T-cell (primary cell): Measurements from ENCODE around the gene KLHL26. TPM values are rescaled to one million over a fixed set of nuclear protein-coding genes. Genes with fewer than 3 reads are reported as not detected.
"Not testable (repeated sequence)": the region's sequence is repeated elsewhere in the genome, so short reads cannot be mapped to it uniquely, and the experiment has no call there.

Experiments
- ATAC-seq, 4 experiments: fragments of 200-7000 bp in 3 of 4; fragments of 150-1000 bp in 1 of 4; cut with Tn5 transposase; replicated peaks in 1 of 4; 1 replicate in 3 of 4; 2 replicates in 1 of 4; pipeline ENCODE4 v1.10.0; 2021; ENCODE audit warnings: moderate library complexity in 3 of 4, mild to moderate bottlenecking in 2 of 4, moderate number of reproducible peaks in 1 of 4
- CTCF ChIA-PET, 2 donors: fragments of 300-600 bp; sonication (Branson Sonifier 250); formaldehyde crosslinking; loops; one replicate each; lab custom pipeline; 2022; ENCODE audit warnings: antibody characterized with exemption in 2 of 2; lab: Charles Lee
- POLR2A ChIA-PET, 2 donors: fragments of 300-600 bp; sonication (Branson Sonifier 250); formaldehyde crosslinking; loops; one replicate each; lab custom pipeline; 2022; ENCODE audit warnings: antibody characterized with exemption in 2 of 2; lab: Charles Lee
- DNase-seq, 35 experiments: peaks; one replicate each; pipeline versions ENCODE4 v3.0.0 to v3.0.0-alpha.2; 2013 to 2023
- H3K27ac ChIP-seq: one replicate; pipeline ENCODE4 v1.5.1; 2013; ENCODE audit warnings: low read length
- H3K27me3 ChIP-seq, 2 experiments: replicated peaks in 1 of 2; 1 replicate in 1 of 2; 2 replicates in 1 of 2; pipeline versions ENCODE4 v1.6.1 to v1.7.0; 2013; ENCODE audit warnings: low read length in 1 of 2, mixed read lengths in 1 of 2; ENCODE audit not compliant: control insufficient read depth in 2 of 2, insufficient read depth in 2 of 2; ENCODE audit errors: extremely low read depth in 1 of 2
- H3K36me3 ChIP-seq, 2 donors: 1 replicate in 1 of 2; 2 replicates in 1 of 2; pipeline versions ENCODE4 v1.6.1 to v1.7.0; 2013; ENCODE audit warnings: low read length in 1 of 2; ENCODE audit not compliant: control insufficient read depth in 2 of 2, insufficient read depth in 1 of 2; ENCODE audit errors: extremely low read depth in 1 of 2
- H3K4me1 ChIP-seq, 2 experiments: 1 replicate in 1 of 2; 2 replicates in 1 of 2; pipeline versions ENCODE4 v1.6.1 to v1.7.0; 2013; ENCODE audit warnings: low read length in 2 of 2, mixed read lengths in 1 of 2; ENCODE audit not compliant: insufficient read depth in 2 of 2, control insufficient read depth in 1 of 2; ENCODE audit errors: extremely low read depth in 1 of 2
- H3K4me3 ChIP-seq, 2 donors: 1 replicate in 1 of 2; 2 replicates in 1 of 2; pipeline versions ENCODE4 v1.5.1 to v1.7.0; 2013; ENCODE audit warnings: mild to moderate bottlenecking in 2 of 2, low read length in 1 of 2, moderate library complexity in 1 of 2; ENCODE audit not compliant: control insufficient read depth in 1 of 2; ENCODE audit errors: extremely low read depth in 1 of 2
- H3K9me3 ChIP-seq: 2 replicates; pipeline ENCODE4 v1.7.0; 2013
- H3K27ac Mint-ChIP-seq, 2 donors: one replicate each; pipeline ENCODE4 v1.8.0; 2020 to 2021; ENCODE audit warnings: mild to moderate bottlenecking in 2 of 2, mixed read lengths in 2 of 2
- H3K27me3 Mint-ChIP-seq, 2 donors: one replicate each; pipeline ENCODE4 v1.8.0; 2021 to 2022; ENCODE audit warnings: mixed read lengths in 2 of 2
- H3K36me3 Mint-ChIP-seq: one replicate; pipeline ENCODE4 v1.8.0; 2021; ENCODE audit warnings: mixed read lengths
- H3K4me1 Mint-ChIP-seq, 3 donors: one replicate each; pipeline ENCODE4 v1.8.0; 2020 to 2022; ENCODE audit warnings: mixed read lengths in 3 of 3, mild to moderate bottlenecking in 1 of 3
- H3K4me3 Mint-ChIP-seq, 3 donors: one replicate each; pipeline ENCODE4 v1.8.0; 2020 to 2022; ENCODE audit warnings: mild to moderate bottlenecking in 3 of 3, mixed read lengths in 3 of 3, moderate library complexity in 3 of 3
- H3K9me3 Mint-ChIP-seq, 3 donors: one replicate each; pipeline ENCODE4 v1.8.0; 2020 to 2022; ENCODE audit warnings: mixed read lengths in 3 of 3
- WGBS: methylation state at CpG from one replicate; pipeline ENCODE4 v1.1.5; 2013; ENCODE audit warnings: missing lambda C conversion rate; ENCODE audit not compliant: insufficient coverage; 5-methylcytosine and 5-hydroxymethylcytosine counted together
- total RNA-seq, 35 experiments: library from RNA in 6 of 35; stranded (reverse) in 6 of 35; fragments of 120-200 nt in 1 of 35; gene quantifications; one replicate each; pipeline versions ENCODE4 v1.2.1 to v1.2.4 and lab custom pipeline; 2013 to 2026

Gene KLHL26
- total RNA-seq, 5 donors from 2014 or later (not counting 1 experiment from before 2014, with no cell fraction given), result 8.8 to 16.4 (median 14.1) TPM

- Mint-ChIP-seq H3K4me1 (no peaks in the 10 kb centered on the region), H3K27me3 (no peaks in the 10 kb centered on the region), H3K27ac (no peak overlapping the region), H3K4me3 (no peak overlapping the region), H3K36me3 (peaks cover 7% of the 10 kb centered on the region), H3K9me3 (no peaks in the 10 kb centered on the region)
- ATAC-seq (no peak), DNase-seq (no peak)
- 88% methylated on average over 7 of the region's 11 CpGs for WGBS
- Histone ChIP-seq H3K4me1 (no peaks in the 10 kb centered on the region), H3K9me3 (no peaks in the 10 kb centered on the region), H3K27ac (no peak overlapping the region), H3K36me3 (peaks cover 7 to 8% of the 10 kb centered on the region in 2 donors), H3K4me3 (no peak overlapping the region), H3K27me3 (peaks cover 0 to 9% of the 10 kb centered on the region in 2 experiments)
- ChIA-PET POLR2A (no interaction called here), CTCF (no interaction called here)
These were observed 37.8 kb downstream of the KLHL26 start for GRCh38 chr19:18674616-18675015.

GRCh38 chr19:18675779-18676178, 39.0 kb downstream of the KLHL26 start:
- Histone ChIP-seq H3K27ac (no peak overlapping the region), H3K4me3 (no peak overlapping the region), H3K36me3 (peaks cover 3 to 4% of the 10 kb centered on the region in 2 donors), H3K4me1 (no peaks in the 10 kb centered on the region), H3K27me3 (peaks cover 0 to 9% of the 10 kb centered on the region in 2 experiments), H3K9me3 (no peaks in the 10 kb centered on the region)
- Mint-ChIP-seq H3K9me3 (no peaks in the 10 kb centered on the region), H3K27me3 (no peaks in the 10 kb centered on the region), H3K36me3 (no peaks in the 10 kb centered on the region), H3K4me3 (no peak overlapping the region), H3K27ac (no peak overlapping the region), H3K4me1 (no peaks in the 10 kb centered on the region)
- DNase-seq, result peak in 10 of 35 experiments; percentile 18 to 40 (median 24)
- CTCF ChIA-PET, result interaction anchor here in 1 of 2 donors (0.6 kb wide), 1 partner anchor 221 kb away, joined by 3 read pairs; no protein-coding TSS in a partner anchor
- POLR2A ChIA-PET, result interaction anchor here in 1 of 2 donors (0.6 kb wide), 1 partner anchor 156 kb away, joined by 3 read pairs; no protein-coding TSS in a partner anchor
- no peak for ATAC-seq
- WGBS, result 48% methylated on average over 5 of the region's 5 CpGs

GRCh38 chr19:18676692-18677091, 39.9 kb downstream of the KLHL26 start:
- Histone ChIP-seq H3K36me3 (no peaks in the 10 kb centered on the region), H3K4me3 (no peak overlapping the region), H3K4me1 (no peaks in the 10 kb centered on the region), H3K27me3 (peaks cover 0 to 11% of the 10 kb centered on the region in 2 experiments), H3K27ac (no peak overlapping the region), H3K9me3 (no peaks in the 10 kb centered on the region)
- CTCF ChIA-PET, result interaction anchor here in 1 of 2 donors (0.6 kb wide), 2 partner anchors 45 to 89 kb away, joined by 3 read pairs; no protein-coding TSS in a partner anchor
- DNase-seq (no peak), ATAC-seq (no peak)
- H3K36me3 Mint-ChIP-seq, result no peaks in the 10 kb centered on the region
- POLR2A ChIA-PET, result interaction anchor here in 1 of 2 donors (0.5 kb wide), 1 partner anchor 8 kb away, joined by 3 read pairs; no protein-coding TSS in a partner anchor
- no peaks in the 10 kb centered on the region for H3K27me3 Mint-ChIP-seq
- no peaks in the 10 kb centered on the region for H3K9me3 Mint-ChIP-seq
- no peak overlapping the region for H3K4me3 Mint-ChIP-seq
- WGBS, result 86% methylated on average over 5 of the region's 7 CpGs
- no peak overlapping the region for H3K27ac Mint-ChIP-seq
- no peaks in the 10 kb centered on the region for H3K4me1 Mint-ChIP-seq

GRCh38 chr19:18677156-18677555, 40.3 kb downstream of the KLHL26 start:
- Histone ChIP-seq H3K4me1 (no peaks in the 10 kb centered on the region), H3K27ac (no peak overlapping the region), H3K36me3 (no peaks in the 10 kb centered on the region), H3K27me3 (peaks cover 0 to 11% of the 10 kb centered on the region in 2 experiments), H3K4me3 (no peak overlapping the region), H3K9me3 (no peaks in the 10 kb centered on the region)
- Mint-ChIP-seq H3K9me3 (no peaks in the 10 kb centered on the region), H3K27me3 (no peaks in the 10 kb centered on the region), H3K4me3 (no peak overlapping the region), H3K27ac (no peak overlapping the region), H3K36me3 (no peaks in the 10 kb centered on the region), H3K4me1 (no peaks in the 10 kb centered on the region)
- 82% methylated on average over 5 of the region's 13 CpGs for WGBS
- POLR2A ChIA-PET, result no interaction called here
- ATAC-seq (no peak), DNase-seq (no peak)
- CTCF ChIA-PET, result interaction anchor here (0.6 to 0.7 kb wide), 4 partner anchors 14 to 209 kb away, joined by 3 to 4 read pairs (median 3); no protein-coding TSS in a partner anchor

GRCh38 chr19:18680148-18680547, 43.3 kb downstream of the KLHL26 start:
- Histone ChIP-seq H3K27me3 (peaks cover 0 to 11% of the 10 kb centered on the region in 2 experiments), H3K4me1 (peaks cover 9 to 19% of the 10 kb centered on the region in 2 experiments)
- CTCF ChIA-PET, H3K9me3 ChIP-seq, DNase-seq, H3K4me3 Mint-ChIP-seq, H3K36me3 ChIP-seq, ATAC-seq, POLR2A ChIA-PET, H3K9me3 Mint-ChIP-seq, H3K27me3 Mint-ChIP-seq, H3K27ac ChIP-seq, H3K27ac Mint-ChIP-seq, H3K36me3 Mint-ChIP-seq, H3K4me3 ChIP-seq: not testable (repeated sequence)
- WGBS, result 100% methylated on average over 1 of the region's 1 CpG
- peaks cover 4 to 16% (median 16%) of the 10 kb centered on the region in 3 donors for H3K4me1 Mint-ChIP-seq

- H3K4me3 Mint-ChIP-seq, result peak overlapping the region; percentile 79 to 81 (median 79)
- H3K27me3 Mint-ChIP-seq, result no peaks in the 10 kb centered on the region
- peak overlapping the region; percentile 76 to 93 for H3K27ac Mint-ChIP-seq
- peaks cover 11 to 32% (median 30%) of the 10 kb centered on the region in 3 donors for H3K4me1 Mint-ChIP-seq
- Histone ChIP-seq H3K27me3 (peaks cover 0 to 6% of the 10 kb centered on the region in 2 experiments), H3K4me1 (peaks cover 9 to 19% of the 10 kb centered on the region in 2 experiments), H3K4me3 (peak overlapping the region; percentile 72 to 78), H3K9me3 (no peaks in the 10 kb centered on the region), H3K36me3 (no peaks in the 10 kb centered on the region), H3K27ac (peak overlapping the region; percentile 70)
- POLR2A ChIA-PET, result interaction anchor here (0.6 to 0.7 kb wide), 2 partner anchors 453 to 643 kb away, joined by 5 to 9 read pairs; no protein-coding TSS in a partner anchor
- 90% methylated on average over 4 of the region's 8 CpGs for WGBS
- CTCF ChIA-PET, result interaction anchor here (0.6 kb wide), 2 partner anchors 12 to 78 kb away, joined by 3 read pairs; no protein-coding TSS in a partner anchor
- no peaks in the 10 kb centered on the region for H3K9me3 Mint-ChIP-seq
- ATAC-seq (no peak), DNase-seq (no peak)
- H3K36me3 Mint-ChIP-seq, result no peaks in the 10 kb centered on the region
These were observed 45.9 kb downstream of the KLHL26 start for GRCh38 chr19:18682807-18683108.
